Measurements from ENCODE around the gene SPATA32.

The SPATA32 gene

GRCh38 chr17:45225051-45225700 is 36.7 kb downstream of the SPATA32 start:
- H3K9ac ChIP-seq (ENCODE audit: low read length in 5 of 5), result peak overlapping the region in 4 of 5 donors; percentile 10 to 31 (median 20)
- no peaks in the 10 kb centered on the region for H3K27me3 ChIP-seq (ENCODE audit: control insufficient read depth in 5 of 5, insufficient read depth in 4 of 5, low read length in 5 of 5)
- H3K27ac ChIP-seq (ENCODE audit: low read depth, low read length), result peak overlapping the region; percentile 92
- peaks cover 10 to 93% (median 86%) of the 10 kb centered on the region in 5 donors for H3K4me1 ChIP-seq (ENCODE audit: control insufficient read depth in 5 of 5, insufficient read depth in 5 of 5, low read length in 5 of 5)
- peak overlapping the region in 4 of 5 donors; percentile 16 to 77 (median 20) for H3K4me3 ChIP-seq (ENCODE audit: low read depth in 1 of 5, low read length in 5 of 5)
- H3K9me3 ChIP-seq (ENCODE audit: control insufficient read depth in 5 of 5, low read length in 5 of 5), result no peaks in the 10 kb centered on the region
- no peaks in the 10 kb centered on the region for H3K36me3 ChIP-seq (ENCODE audit: control insufficient read depth in 5 of 5, insufficient read depth in 5 of 5, low read length in 5 of 5)

GRCh38 chr17:45224671-45225050 is 37.2 kb downstream of the SPATA32 start:
- Histone ChIP-seq H3K27ac (ENCODE audit: low read depth, low read length) (peak overlapping the region; percentile 92), H3K4me1 (ENCODE audit: control insufficient read depth in 5 of 5, insufficient read depth in 5 of 5, low read length in 5 of 5) (peaks cover 10 to 93% (median 81%) of the 10 kb centered on the region in 5 donors), H3K9me3 (ENCODE audit: control insufficient read depth in 5 of 5, low read length in 5 of 5) (no peaks in the 10 kb centered on the region), H3K27me3 (ENCODE audit: control insufficient read depth in 5 of 5, insufficient read depth in 4 of 5, low read length in 5 of 5) (no peaks in the 10 kb centered on the region), H3K9ac (ENCODE audit: low read length in 5 of 5) (peak overlapping the region in 3 of 5 donors; percentile 4 to 31 (median 28)), H3K4me3 (ENCODE audit: low read depth in 1 of 5, low read length in 5 of 5) (peak overlapping the region in 2 of 5 donors; percentile 69 to 77), H3K36me3 (ENCODE audit: control insufficient read depth in 5 of 5, insufficient read depth in 5 of 5, low read length in 5 of 5) (no peaks in the 10 kb centered on the region)

GRCh38 chr17:45223539-45224528 is 38.1 kb downstream of the SPATA32 start:
- Histone ChIP-seq H3K4me3 (ENCODE audit: low read depth in 1 of 5, low read length in 5 of 5) (peak overlapping the region; percentile 11 to 77 (median 61)), H3K27me3 (ENCODE audit: control insufficient read depth in 5 of 5, insufficient read depth in 4 of 5, low read length in 5 of 5) (no peaks in the 10 kb centered on the region), H3K36me3 (ENCODE audit: control insufficient read depth in 5 of 5, insufficient read depth in 5 of 5, low read length in 5 of 5) (no peaks in the 10 kb centered on the region), H3K9ac (ENCODE audit: low read length in 5 of 5) (peak overlapping the region in 3 of 5 donors; percentile 60 to 72 (median 71)), H3K9me3 (ENCODE audit: control insufficient read depth in 5 of 5, low read length in 5 of 5) (no peaks in the 10 kb centered on the region), H3K4me1 (ENCODE audit: control insufficient read depth in 5 of 5, insufficient read depth in 5 of 5, low read length in 5 of 5) (peaks cover 15 to 92% (median 78%) of the 10 kb centered on the region in 5 donors), H3K27ac (ENCODE audit: low read depth, low read length) (peak overlapping the region; percentile 23)

- Histone ChIP-seq H3K4me3 (ENCODE audit: low read depth in 1 of 5, low read length in 5 of 5) (peak overlapping the region; percentile 58 to 77 (median 69)), H3K27me3 (ENCODE audit: control insufficient read depth in 5 of 5, insufficient read depth in 4 of 5, low read length in 5 of 5) (no peaks in the 10 kb centered on the region), H3K9me3 (ENCODE audit: control insufficient read depth in 5 of 5, low read length in 5 of 5) (no peaks in the 10 kb centered on the region), H3K36me3 (ENCODE audit: control insufficient read depth in 5 of 5, insufficient read depth in 5 of 5, low read length in 5 of 5) (no peaks in the 10 kb centered on the region), H3K27ac (ENCODE audit: low read depth, low read length) (peak overlapping the region; percentile 23), H3K4me1 (ENCODE audit: control insufficient read depth in 5 of 5, insufficient read depth in 5 of 5, low read length in 5 of 5) (peaks cover 8 to 86% (median 71%) of the 10 kb centered on the region in 5 donors), H3K9ac (ENCODE audit: low read length in 5 of 5) (peak overlapping the region in 3 of 5 donors; percentile 60 to 72 (median 71))
Measured at GRCh38 chr17:45222996-45223538, 38.8 kb downstream of the SPATA32 start.

- Histone ChIP-seq H3K36me3 (ENCODE audit: control insufficient read depth in 5 of 5, insufficient read depth in 5 of 5, low read length in 5 of 5) (no peaks in the 10 kb centered on the region), H3K27me3 (ENCODE audit: control insufficient read depth in 5 of 5, insufficient read depth in 4 of 5, low read length in 5 of 5) (no peaks in the 10 kb centered on the region), H3K27ac (ENCODE audit: low read depth, low read length) (peak overlapping the region; percentile 50), H3K4me3 (ENCODE audit: low read depth in 1 of 5, low read length in 5 of 5) (peak overlapping the region; percentile 58 to 77 (median 69)), H3K9me3 (ENCODE audit: control insufficient read depth in 5 of 5, low read length in 5 of 5) (no peaks in the 10 kb centered on the region), H3K9ac (ENCODE audit: low read length in 5 of 5) (peak overlapping the region in 3 of 5 donors; percentile 60 to 72 (median 71)), H3K4me1 (ENCODE audit: control insufficient read depth in 5 of 5, insufficient read depth in 5 of 5, low read length in 5 of 5) (peaks cover 8 to 80% (median 65%) of the 10 kb centered on the region in 5 donors)
Measured at GRCh38 chr17:45222289-45222995, 39.5 kb downstream of the SPATA32 start.

- Histone ChIP-seq H3K4me1 (ENCODE audit: control insufficient read depth in 5 of 5, insufficient read depth in 5 of 5, low read length in 5 of 5) (peaks cover 8 to 75% (median 60%) of the 10 kb centered on the region in 5 donors), H3K9ac (ENCODE audit: low read length in 5 of 5) (peak overlapping the region in 1 of 5 donors; percentile 71), H3K27me3 (ENCODE audit: control insufficient read depth in 5 of 5, insufficient read depth in 4 of 5, low read length in 5 of 5) (no peaks in the 10 kb centered on the region), H3K36me3 (ENCODE audit: control insufficient read depth in 5 of 5, insufficient read depth in 5 of 5, low read length in 5 of 5) (no peaks in the 10 kb centered on the region), H3K4me3 (ENCODE audit: low read depth in 1 of 5, low read length in 5 of 5) (peak overlapping the region in 4 of 5 donors; percentile 61 to 77 (median 70)), H3K27ac (ENCODE audit: low read depth, low read length) (no peak overlapping the region), H3K9me3 (ENCODE audit: control insufficient read depth in 5 of 5, low read length in 5 of 5) (no peaks in the 10 kb centered on the region)
Measured at GRCh38 chr17:45222014-45222288, 39.9 kb downstream of the SPATA32 start.

GRCh38 chr17:45221081-45222013 is 40.5 kb downstream of the SPATA32 start, which contains the start of gene FMNL1:
Gene FMNL1 (plus strand): TSS chr17:45221885. CDS start chr17:45222125, 240 bp downstream.
- Histone ChIP-seq H3K27ac (ENCODE audit: low read depth, low read length) (peak within 1 kb of the TSS; percentile 50), H3K9ac (ENCODE audit: low read length in 5 of 5) (peak within 1 kb of the TSS in 4 of 5 donors; percentile 22 to 75 (median 66)), H3K4me1 (ENCODE audit: control insufficient read depth in 5 of 5, insufficient read depth in 5 of 5, low read length in 5 of 5) (peaks cover 8 to 69% (median 54%) of the 10 kb centered on the region in 5 donors), H3K36me3 (ENCODE audit: control insufficient read depth in 5 of 5, insufficient read depth in 5 of 5, low read length in 5 of 5) (no peaks in the 10 kb centered on the region), H3K4me3 (ENCODE audit: low read depth in 1 of 5, low read length in 5 of 5) (peak within 1 kb of the TSS; percentile 58 to 77 (median 69)), H3K9me3 (ENCODE audit: control insufficient read depth in 5 of 5, low read length in 5 of 5) (no peaks in the 10 kb centered on the region), H3K27me3 (ENCODE audit: control insufficient read depth in 5 of 5, insufficient read depth in 4 of 5, low read length in 5 of 5) (no peaks in the 10 kb centered on the region)

GRCh38 chr17:45220079-45220478 is 41.8 kb downstream of the SPATA32 start:
- no peak overlapping the region for H3K9ac ChIP-seq (ENCODE audit: low read length in 5 of 5)
- H3K27ac ChIP-seq (ENCODE audit: low read depth, low read length), result no peak overlapping the region
- H3K4me1 ChIP-seq (ENCODE audit: control insufficient read depth in 5 of 5, insufficient read depth in 5 of 5, low read length in 5 of 5), result peaks cover 8 to 57% (median 41%) of the 10 kb centered on the region in 5 donors
- no peaks in the 10 kb centered on the region for H3K9me3 ChIP-seq (ENCODE audit: control insufficient read depth in 5 of 5, low read length in 5 of 5)
- no peak overlapping the region for H3K4me3 ChIP-seq (ENCODE audit: low read depth in 1 of 5, low read length in 5 of 5)
- no peaks in the 10 kb centered on the region for H3K36me3 ChIP-seq (ENCODE audit: control insufficient read depth in 5 of 5, insufficient read depth in 5 of 5, low read length in 5 of 5)
- no peaks in the 10 kb centered on the region for H3K27me3 ChIP-seq (ENCODE audit: control insufficient read depth in 5 of 5, insufficient read depth in 4 of 5, low read length in 5 of 5)

Measured in subcutaneous abdominal adipose tissue (tissue), 5 donors.